Type B pancreatic cell (in vitro differentiated cells): ENCODE measurements around the gene MYH16. TPM values are rescaled to one million over a fixed set of nuclear protein-coding genes. Genes with fewer than 3 reads are reported as not detected.

Source experiments
- DNase-seq: peaks from one replicate; pipeline ENCODE4 v3.0.0; 2021; ENCODE audit warnings: mixed read lengths; ENCODE audit not compliant: unreplicated experiment; ENCODE audit errors: extremely low spot score
- H3K27ac Mint-ChIP-seq: 2 replicates; pipeline ENCODE4 v1.8.0; 2021; ENCODE audit warnings: mild to moderate bottlenecking, mixed read lengths
- H3K27me3 Mint-ChIP-seq: 2 replicates; pipeline ENCODE4 v1.8.0; 2021; ENCODE audit warnings: mixed read lengths
- H3K36me3 Mint-ChIP-seq: 2 replicates; pipeline ENCODE4 v1.8.0; 2021; ENCODE audit warnings: mixed read lengths
- H3K4me1 Mint-ChIP-seq: one replicate; pipeline ENCODE4 v1.8.0; 2021; ENCODE audit warnings: mixed read lengths; ENCODE audit not compliant: unreplicated experiment
- H3K4me3 Mint-ChIP-seq: 2 replicates; pipeline ENCODE4 v1.8.0; 2021; ENCODE audit warnings: mild to moderate bottlenecking, mixed read lengths
- H3K9me3 Mint-ChIP-seq: 2 replicates; pipeline ENCODE4 v1.8.0; 2021; ENCODE audit warnings: mixed read lengths
- total RNA-seq: library from RNA; stranded (reverse); gene quantifications from 2 replicates; pipeline ENCODE4 v1.2.1, GENCODE V29; 2021; ENCODE audit warnings: low replicate concordance
- TF ChIP-seq, protein P1 (sequence below): fragments of 200-600 bp; sonication (generic); conservative IDR thresholded peaks from 2 replicates; pipeline ENCODE4 v1.5.0; 2021; ENCODE audit warnings: antibody characterized with exemption, mild to moderate bottlenecking

The MYH16 gene
- total RNA-seq, 1 donor from 2014 or later = not detected

DNA sequence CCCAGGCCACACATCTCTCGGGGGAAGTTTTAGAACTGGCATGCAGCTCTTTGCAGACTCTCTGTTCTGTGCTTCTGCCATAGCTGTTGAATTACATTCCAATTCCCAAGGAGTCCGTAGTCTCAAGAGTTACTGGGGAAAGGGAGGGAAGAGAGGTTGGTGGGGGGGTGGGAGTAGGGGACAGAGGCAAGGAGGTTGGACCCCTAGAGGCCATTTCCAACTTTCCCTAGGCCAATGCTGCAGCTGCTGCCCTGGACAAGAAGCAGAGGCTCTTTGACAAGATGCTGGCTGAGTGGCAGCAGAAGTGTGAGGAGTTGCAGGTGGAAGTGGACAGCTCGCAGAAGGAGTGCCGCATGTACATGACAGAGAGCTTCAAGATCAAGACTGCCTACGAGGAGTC is 23.8 kb downstream of the MYH16 start:
- Mint-ChIP-seq H3K36me3 (no peaks in the 10 kb centered on the region), H3K27ac (no peak overlapping the region), H3K4me3 (no peak overlapping the region), H3K9me3 (no peaks in the 10 kb centered on the region), H3K27me3 (no peaks in the 10 kb centered on the region), H3K4me1 (no peaks in the 10 kb centered on the region)
- no peak for DNase-seq
- TF ChIP-seq, protein P1, sequence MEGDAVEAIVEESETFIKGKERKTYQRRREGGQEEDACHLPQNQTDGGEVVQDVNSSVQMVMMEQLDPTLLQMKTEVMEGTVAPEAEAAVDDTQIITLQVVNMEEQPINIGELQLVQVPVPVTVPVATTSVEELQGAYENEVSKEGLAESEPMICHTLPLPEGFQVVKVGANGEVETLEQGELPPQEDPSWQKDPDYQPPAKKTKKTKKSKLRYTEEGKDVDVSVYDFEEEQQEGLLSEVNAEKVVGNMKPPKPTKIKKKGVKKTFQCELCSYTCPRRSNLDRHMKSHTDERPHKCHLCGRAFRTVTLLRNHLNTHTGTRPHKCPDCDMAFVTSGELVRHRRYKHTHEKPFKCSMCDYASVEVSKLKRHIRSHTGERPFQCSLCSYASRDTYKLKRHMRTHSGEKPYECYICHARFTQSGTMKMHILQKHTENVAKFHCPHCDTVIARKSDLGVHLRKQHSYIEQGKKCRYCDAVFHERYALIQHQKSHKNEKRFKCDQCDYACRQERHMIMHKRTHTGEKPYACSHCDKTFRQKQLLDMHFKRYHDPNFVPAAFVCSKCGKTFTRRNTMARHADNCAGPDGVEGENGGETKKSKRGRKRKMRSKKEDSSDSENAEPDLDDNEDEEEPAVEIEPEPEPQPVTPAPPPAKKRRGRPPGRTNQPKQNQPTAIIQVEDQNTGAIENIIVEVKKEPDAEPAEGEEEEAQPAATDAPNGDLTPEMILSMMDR = no peak

DNA sequence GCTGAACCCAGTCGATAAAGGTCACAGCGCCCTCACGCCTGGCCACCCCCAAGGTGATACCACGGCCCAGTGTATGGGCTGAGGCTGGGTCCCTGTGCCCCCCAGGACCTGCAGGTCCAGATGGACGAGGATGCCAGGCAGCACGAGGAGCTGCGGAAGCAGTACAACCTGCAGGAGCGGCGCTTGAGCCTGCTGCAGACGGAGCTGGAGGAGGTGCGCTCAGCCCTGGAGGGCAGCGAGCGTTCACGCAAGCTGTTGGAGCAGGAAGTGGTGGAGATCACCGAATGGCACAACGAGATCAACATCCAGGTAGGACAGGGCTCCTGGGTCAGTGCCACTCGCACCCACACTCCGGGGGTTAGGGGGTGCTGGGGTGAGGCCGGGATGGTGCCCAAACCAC is 28.9 kb downstream of the MYH16 start:
- Mint-ChIP-seq H3K4me1 (no peaks in the 10 kb centered on the region), H3K4me3 (no peak overlapping the region), H3K36me3 (no peaks in the 10 kb centered on the region), H3K27me3 (no peaks in the 10 kb centered on the region), H3K9me3 (no peaks in the 10 kb centered on the region), H3K27ac (no peak overlapping the region)
- TF ChIP-seq, protein P1 = no peak
- DNase-seq = no peak

DNA sequence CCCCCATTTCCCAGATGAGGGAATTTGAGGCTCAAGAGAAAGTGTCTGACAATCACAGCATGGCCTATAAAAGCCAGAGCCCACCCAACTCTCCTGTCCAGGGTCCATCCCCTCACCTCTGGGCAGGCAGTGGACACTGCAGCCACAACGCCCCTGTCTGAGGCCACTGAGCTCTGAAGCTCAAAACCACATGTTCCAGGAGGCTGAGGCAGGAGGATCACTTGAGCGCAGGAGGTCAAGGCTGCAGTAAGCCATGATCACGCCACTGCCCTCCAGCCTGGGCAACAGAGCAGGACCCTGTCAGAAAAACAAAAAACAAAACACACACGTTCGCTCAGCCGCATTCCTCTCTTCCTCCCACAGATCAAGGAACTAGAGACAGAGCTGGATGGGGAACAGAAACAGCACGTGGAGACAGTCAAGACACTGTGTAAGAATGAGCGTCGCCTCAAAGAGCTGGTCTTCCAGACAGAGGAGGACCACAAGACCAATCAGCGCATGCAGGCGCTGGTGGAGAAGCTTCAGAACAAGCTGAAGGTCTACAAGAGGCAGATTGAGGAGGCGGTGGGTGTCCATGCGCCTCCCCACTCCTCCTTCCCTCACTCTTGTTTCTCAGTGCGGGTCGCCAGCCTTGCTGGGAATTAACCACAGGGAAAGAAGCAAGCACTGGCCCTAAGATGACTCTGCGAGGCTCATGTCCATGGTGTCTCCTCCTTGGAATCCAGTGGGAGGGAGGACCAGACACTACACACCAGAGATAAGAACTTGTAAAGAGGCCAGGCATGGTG is 33.0 kb downstream of the MYH16 start:
- Mint-ChIP-seq H3K27me3 (no peaks in the 10 kb centered on the region), H3K9me3 (peaks cover 3% of the 10 kb centered on the region), H3K27ac (peak overlapping the region; percentile 0), H3K4me3 (no peak overlapping the region), H3K36me3 (no peaks in the 10 kb centered on the region), H3K4me1 (no peaks in the 10 kb centered on the region)
- TF ChIP-seq, protein P1 = no peak
- DNase-seq = no peak

DNA sequence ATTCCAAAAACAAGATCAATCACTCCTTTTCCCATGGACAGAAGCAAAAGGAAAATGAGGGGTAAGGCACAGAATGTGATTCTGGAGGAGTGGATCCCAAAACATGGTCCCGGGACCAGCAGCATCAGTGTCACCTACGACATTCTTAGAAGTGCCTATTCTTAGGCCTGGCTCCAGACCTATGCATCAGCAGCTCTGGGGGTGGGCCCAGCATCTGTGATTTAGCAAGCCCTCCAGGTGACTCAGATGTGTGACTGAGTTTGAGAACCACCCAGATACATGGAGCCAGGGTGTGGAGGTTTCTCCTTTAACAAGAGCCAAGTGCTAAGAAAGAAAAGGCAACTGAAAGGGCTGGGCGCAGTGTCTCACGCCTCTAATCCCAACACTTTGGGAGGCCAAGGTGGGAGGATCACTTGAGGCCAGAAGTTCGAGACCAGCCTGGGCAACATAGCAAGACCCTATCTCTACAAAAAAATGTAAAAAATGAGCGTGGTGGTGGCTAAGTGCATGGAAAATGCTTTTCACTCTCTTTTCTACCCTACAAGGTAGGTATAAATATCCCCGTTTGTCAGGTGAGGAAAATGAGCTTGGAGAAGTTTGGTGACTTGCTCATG is 35.9 kb downstream of the MYH16 start:
- H3K9me3 Mint-ChIP-seq = peaks cover 3% of the 10 kb centered on the region
- TF ChIP-seq, protein P1 = no peak
- H3K4me3 Mint-ChIP-seq = no peak overlapping the region
- H3K36me3 Mint-ChIP-seq = no peaks in the 10 kb centered on the region
- H3K4me1 Mint-ChIP-seq = no peaks in the 10 kb centered on the region
- no peak for DNase-seq
- no peak overlapping the region for H3K27ac Mint-ChIP-seq
- H3K27me3 Mint-ChIP-seq = no peaks in the 10 kb centered on the region

DNA sequence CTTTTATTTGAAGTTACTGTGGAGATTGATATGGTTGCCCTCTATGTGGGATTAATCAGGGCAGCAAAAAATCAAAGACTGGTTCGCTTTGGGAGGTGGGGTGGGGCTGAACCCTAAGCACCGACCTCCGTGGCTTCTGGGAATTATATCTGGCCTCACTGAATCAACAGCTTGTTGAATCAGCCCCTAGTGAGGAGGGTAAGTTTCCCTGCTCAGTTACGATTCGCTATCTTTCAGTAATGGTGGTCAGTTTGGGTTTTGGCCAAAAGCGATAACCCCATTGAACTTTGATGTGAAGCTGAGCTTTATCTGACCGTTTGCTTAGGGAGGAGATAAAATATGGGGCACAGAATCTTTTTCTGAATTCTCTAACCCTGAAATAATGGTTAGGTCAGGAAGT is 36.5 kb downstream of the MYH16 start:
- H3K4me3 Mint-ChIP-seq = no peak overlapping the region
- H3K27me3 Mint-ChIP-seq = no peaks in the 10 kb centered on the region
- DNase-seq = no peak
- H3K36me3 Mint-ChIP-seq = no peaks in the 10 kb centered on the region
- peaks cover 3% of the 10 kb centered on the region for H3K9me3 Mint-ChIP-seq
- no peaks in the 10 kb centered on the region for H3K4me1 Mint-ChIP-seq
- H3K27ac Mint-ChIP-seq = no peak overlapping the region
- TF ChIP-seq, protein P1 = no peak
